SH-SY5Y (cell line): Measurements from ENCODE around the gene SLC35F4.

Experiments used
- GATA2 ChIP-seq: IDR thresholded peaks from 2 replicates; pipeline ENCODE4 v1.6.1; 2011; ENCODE audit warnings: mild to moderate bottlenecking, low read depth, low read length
- GATA3 ChIP-seq: IDR thresholded peaks from 2 replicates; pipeline ENCODE4 v1.6.1; 2011; ENCODE audit warnings: low read depth, mild to moderate bottlenecking, low read length, moderate library complexity

DNA sequence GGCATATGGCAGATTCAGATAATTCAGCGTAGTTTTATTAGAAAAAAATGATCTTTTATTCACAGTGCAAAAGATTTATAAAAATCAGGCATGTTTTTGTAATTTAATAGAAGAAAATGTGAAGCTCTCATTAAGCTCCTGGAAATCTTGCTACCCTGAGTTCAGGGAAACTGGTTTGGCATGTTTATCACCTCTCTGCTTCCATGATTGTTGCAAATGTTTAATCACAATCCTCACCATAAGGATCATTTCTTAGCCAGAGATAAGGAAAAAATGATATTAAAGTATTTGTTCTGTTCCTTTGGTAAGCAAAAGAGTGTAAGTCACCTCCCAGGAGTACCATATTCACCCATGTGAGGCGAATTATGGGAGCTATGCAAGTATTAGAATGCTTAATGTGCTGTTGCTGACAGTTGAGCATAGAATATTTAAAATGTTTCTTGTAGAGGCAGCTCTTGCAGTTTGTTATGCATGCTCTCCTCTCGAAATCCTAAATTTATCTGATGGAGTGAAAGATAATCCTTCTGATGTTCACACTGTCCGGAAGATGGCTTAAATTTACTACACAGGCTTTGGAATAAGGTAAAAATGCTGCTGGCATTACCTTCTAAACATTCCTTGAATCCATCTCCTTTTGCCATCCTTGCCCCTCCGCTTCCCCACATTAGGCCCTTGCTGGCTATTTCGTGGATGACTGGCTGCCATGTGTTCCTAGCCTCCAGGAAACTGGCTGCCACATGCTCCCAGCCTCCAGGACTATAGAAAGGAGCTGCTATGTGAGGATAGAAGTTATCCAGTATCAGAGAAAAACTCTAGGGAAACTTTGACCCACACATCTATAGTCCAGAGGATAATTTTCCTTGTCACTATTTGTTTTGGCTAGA is 256.5 kb downstream of the SLC35F4 start:
- no peak for TF ChIP-seq GATA2
- TF ChIP-seq GATA3: no peak
